Mesenchymal stem cell (in vitro differentiated cells and primary cell): Measurements from ENCODE around the gene SLC38A5.

Source experiments
- DNase-seq: peaks from one replicate; pipeline ENCODE4 v3.0.0-alpha.2; 2013
- H2AFZ ChIP-seq: one replicate; pipeline ENCODE4 v1.6.1; 2013; ENCODE audit warnings: low read depth, mild to moderate bottlenecking, control low read depth, inconsistent platforms, low read length, moderate library complexity
- H2AK5ac ChIP-seq: 2 replicates; pipeline ENCODE4 v1.6.1; 2013; ENCODE audit warnings: low read length, moderate library complexity, mild to moderate bottlenecking, inconsistent platforms; ENCODE audit not compliant: severe bottlenecking
- H2BK120ac ChIP-seq: one replicate; pipeline ENCODE4 v1.6.1; 2013; ENCODE audit warnings: low read depth, mild to moderate bottlenecking, inconsistent platforms, low read length, moderate library complexity
- H2BK12ac ChIP-seq, 2 experiments: one replicate each; pipeline ENCODE4 v1.6.1; 2013; ENCODE audit warnings: inconsistent platforms in 2 of 2, low read length in 2 of 2, mild to moderate bottlenecking in 2 of 2, moderate library complexity in 2 of 2, control low read depth in 1 of 2
- H2BK15ac ChIP-seq: one replicate; pipeline ENCODE4 v1.6.1; 2013; ENCODE audit warnings: mild to moderate bottlenecking, low read depth, inconsistent platforms; ENCODE audit not compliant: poor library complexity, severe bottlenecking
- H2BK5ac ChIP-seq: 2 replicates; pipeline ENCODE4 v1.6.1; 2013; ENCODE audit warnings: low read depth, mild to moderate bottlenecking, low read length, control low read depth, inconsistent platforms; ENCODE audit not compliant: poor library complexity, severe bottlenecking
- H3K14ac ChIP-seq, 2 experiments: one replicate each; pipeline ENCODE4 v1.6.1; 2013; ENCODE audit warnings: inconsistent platforms in 2 of 2, low read length in 2 of 2, control low read depth in 1 of 2, mild to moderate bottlenecking in 1 of 2, moderate library complexity in 1 of 2
- H3K18ac ChIP-seq, 2 experiments: one replicate each; pipeline ENCODE4 v1.6.1; 2013; ENCODE audit warnings: inconsistent platforms in 2 of 2, low read length in 2 of 2, control low read depth in 1 of 2, low read depth in 1 of 2, mild to moderate bottlenecking in 1 of 2
- H3K23ac ChIP-seq, 2 experiments: one replicate each; pipeline ENCODE4 v1.6.1; 2013; ENCODE audit warnings: inconsistent platforms in 2 of 2, low read length in 2 of 2, mild to moderate bottlenecking in 2 of 2, moderate library complexity in 2 of 2, control low read depth in 1 of 2
- H3K27ac ChIP-seq: 2 replicates; pipeline ENCODE4 v1.5.1; 2013; ENCODE audit warnings: mild to moderate bottlenecking, moderate library complexity, low read length, control low read depth, inconsistent platforms; ENCODE audit not compliant: poor library complexity, severe bottlenecking
- H3K27me3 ChIP-seq, 2 experiments: 2 replicates each; pipeline versions ENCODE4 v1.6.1 to v1.7.0; 2013; ENCODE audit warnings: low read length in 2 of 2, mild to moderate bottlenecking in 2 of 2, moderate library complexity in 2 of 2, control low read depth in 1 of 2, inconsistent platforms in 1 of 2; ENCODE audit not compliant: control insufficient read depth in 1 of 2, insufficient read depth in 1 of 2
- H3K36me3 ChIP-seq, 2 experiments: 2 replicates each; pipeline versions ENCODE4 v1.6.1 to v1.7.0; 2013; ENCODE audit warnings: low read length in 2 of 2, control low read depth in 1 of 2, inconsistent platforms in 1 of 2, low read depth in 1 of 2, mild to moderate bottlenecking in 1 of 2; ENCODE audit not compliant: insufficient read depth in 2 of 2, control insufficient read depth in 1 of 2
- H3K4ac ChIP-seq, 2 experiments: one replicate each; pipeline ENCODE4 v1.6.1; 2013; ENCODE audit warnings: inconsistent platforms in 2 of 2, low read length in 2 of 2, mild to moderate bottlenecking in 2 of 2, moderate library complexity in 2 of 2, control low read depth in 1 of 2, low read depth in 1 of 2
- H3K4me1 ChIP-seq: 2 replicates; pipeline ENCODE4 v1.6.1; 2013; ENCODE audit warnings: low read depth, low read length, control low read depth; ENCODE audit not compliant: control insufficient read depth, insufficient read depth
- H3K4me2 ChIP-seq: 2 replicates; pipeline ENCODE4 v1.6.1; 2013; ENCODE audit warnings: low read length, mild to moderate bottlenecking, inconsistent platforms; ENCODE audit not compliant: poor library complexity, severe bottlenecking
- H3K4me3 ChIP-seq, 2 experiments: 2 replicates each; pipeline versions ENCODE4 v1.5.1 to v1.7.0; 2013; ENCODE audit warnings: low read length in 2 of 2, mild to moderate bottlenecking in 2 of 2, control low read depth in 1 of 2, low read depth in 1 of 2; ENCODE audit not compliant: insufficient read depth in 1 of 2
- H3K79me1 ChIP-seq: replicated peaks from 2 replicates; pipeline ENCODE4 v1.6.1; 2013; ENCODE audit warnings: mild to moderate bottlenecking, control low read depth, low read length, inconsistent platforms; ENCODE audit not compliant: poor library complexity, severe bottlenecking
- H3K9ac ChIP-seq: 2 replicates; pipeline ENCODE4 v1.7.0; 2013; ENCODE audit warnings: mild to moderate bottlenecking, low read length, moderate library complexity
- H3K9me3 ChIP-seq: 2 replicates; pipeline ENCODE4 v1.7.0; 2013; ENCODE audit warnings: mild to moderate bottlenecking, low read length; ENCODE audit not compliant: control insufficient read depth
- H4K8ac ChIP-seq: one replicate; pipeline ENCODE4 v1.6.1; 2013; ENCODE audit warnings: inconsistent platforms, mild to moderate bottlenecking, low read length, moderate library complexity
- H4K91ac ChIP-seq: one replicate; pipeline ENCODE4 v1.6.1; 2013; ENCODE audit warnings: mild to moderate bottlenecking, low read length, inconsistent platforms
- WGBS: methylation state at CpG from one replicate; pipeline ENCODE4 v1.1.7; 2013; ENCODE audit warnings: mixed read lengths; 5-methylcytosine and 5-hydroxymethylcytosine counted together

SLC38A5 gene

GRCh38 chrX:48476919-48477318 lies 6.9 kb upstream of the SLC38A5 start:
- no peak overlapping the region for H3K18ac ChIP-seq
- H3K27me3 ChIP-seq, result no peaks in the 10 kb centered on the region
- peaks cover 18 to 25% of the 10 kb centered on the region in 2 experiments for H3K36me3 ChIP-seq
- peak overlapping the region; percentile 66 for H3K4me2 ChIP-seq
- no peak overlapping the region for H3K14ac ChIP-seq
- DNase-seq, result no peak
- H3K23ac ChIP-seq, result no peak overlapping the region
- H3K4me1 ChIP-seq, result peaks cover 24% of the 10 kb centered on the region
- H2BK120ac ChIP-seq, result no peak overlapping the region
- 51% methylated on average over 4 of the region's 4 CpGs for whole genome bisulfite sequencing
- H4K8ac ChIP-seq, result no peak overlapping the region
- no peak overlapping the region for H2AFZ ChIP-seq
- no peak overlapping the region for H2BK12ac ChIP-seq
- H4K91ac ChIP-seq, result peak overlapping the region; percentile 27
- H3K9me3 ChIP-seq, result no peaks in the 10 kb centered on the region
- no peak overlapping the region for H2BK5ac ChIP-seq
- peaks cover 5% of the 10 kb centered on the region for H3K79me1 ChIP-seq
- H3K4me3 ChIP-seq, result peak overlapping the region in 1 of 2 experiments; percentile 85
- H3K27ac ChIP-seq, result no peak overlapping the region
- H3K9ac ChIP-seq, result peak overlapping the region; percentile 93
- no peak overlapping the region for H3K4ac ChIP-seq
- H2BK15ac ChIP-seq, result no peak overlapping the region
- H2AK5ac ChIP-seq, result no peak overlapping the region

GRCh38 chrX:48475774-48476577 lies 5.9 kb upstream of the SLC38A5 start, which contains the start of gene FTSJ1:
Gene FTSJ1, plus strand, starts transcription at chrX:48476199. Its CDS starts 1,849 bp downstream, at chrX:48478048.
- no peak within 1 kb of the TSS for H2BK12ac ChIP-seq
- H3K14ac ChIP-seq, result peak within 1 kb of the TSS in 1 of 2 experiments; percentile 3
- no peak within 1 kb of the TSS for H3K23ac ChIP-seq
- WGBS, result under 1% methylated on average over 74 of the region's 75 CpGs
- peaks cover 10 to 15% of the 10 kb centered on the region in 2 experiments for H3K36me3 ChIP-seq
- peak within 1 kb of the TSS; percentile 59 for H3K27ac ChIP-seq
- peak within 1 kb of the TSS; percentile 93 for H3K9ac ChIP-seq
- peak within 1 kb of the TSS; percentile 43 to 87 for H3K4ac ChIP-seq
- no peak within 1 kb of the TSS for H2BK5ac ChIP-seq
- no peaks in the 10 kb centered on the region for H3K9me3 ChIP-seq
- peak within 1 kb of the TSS; percentile 80 for H4K91ac ChIP-seq
- H2BK120ac ChIP-seq, result no peak within 1 kb of the TSS
- peak; percentile 95 for DNase-seq
- no peaks in the 10 kb centered on the region for H3K27me3 ChIP-seq
- H4K8ac ChIP-seq, result peak within 1 kb of the TSS; percentile 90
- peak within 1 kb of the TSS; percentile 79 to 85 for H3K4me3 ChIP-seq
- peaks cover 24% of the 10 kb centered on the region for H3K4me1 ChIP-seq
- peaks cover 3% of the 10 kb centered on the region for H3K79me1 ChIP-seq
- H2AK5ac ChIP-seq, result no peak within 1 kb of the TSS
- peak within 1 kb of the TSS; percentile 66 for H3K4me2 ChIP-seq
- H3K18ac ChIP-seq, result peak within 1 kb of the TSS; percentile 76 to 79
- H2AFZ ChIP-seq, result peak within 1 kb of the TSS; percentile 62
- no peak within 1 kb of the TSS for H2BK15ac ChIP-seq

- Histone ChIP-seq H3K9me3 (no peaks in the 10 kb centered on the region), H3K79me1 (peaks cover under 1% of the 10 kb centered on the region), H4K91ac (no peak overlapping the region), H3K9ac (peak overlapping the region; percentile 93), H2BK120ac (no peak overlapping the region), H3K4me3 (peak overlapping the region in 1 of 2 experiments; percentile 85), H3K27ac (peak overlapping the region; percentile 59), H2BK5ac (no peak overlapping the region), H3K4ac (no peak overlapping the region), H2BK15ac (no peak overlapping the region), H3K18ac (no peak overlapping the region), H4K8ac (no peak overlapping the region), H2BK12ac (no peak overlapping the region), H3K27me3 (peaks cover 0 to 4% of the 10 kb centered on the region in 2 experiments), H3K4me2 (peak overlapping the region; percentile 44), H2AK5ac (no peak overlapping the region), H3K4me1 (peaks cover 24% of the 10 kb centered on the region), H3K14ac (no peak overlapping the region), H3K36me3 (peaks cover 10 to 11% of the 10 kb centered on the region in 2 experiments), H2AFZ (no peak overlapping the region), H3K23ac (no peak overlapping the region)
- no peak for DNase-seq
- 57% methylated on average over 1 of the region's 5 CpGs for WGBS
Observed at GRCh38 chrX:48475296-48475695, 5.2 kb upstream of the SLC38A5 start.

- H4K8ac ChIP-seq, result no peak overlapping the region
- no peak overlapping the region for H2BK12ac ChIP-seq
- H3K4ac ChIP-seq, result no peak overlapping the region
- H3K79me1 ChIP-seq, result no peaks in the 10 kb centered on the region
- H3K4me2 ChIP-seq, result no peak overlapping the region
- no peak overlapping the region for H3K18ac ChIP-seq
- no peak overlapping the region for H3K9ac ChIP-seq
- no peak overlapping the region for H2BK15ac ChIP-seq
- no peak overlapping the region for H2AFZ ChIP-seq
- H2BK120ac ChIP-seq, result no peak overlapping the region
- H4K91ac ChIP-seq, result no peak overlapping the region
- H3K14ac ChIP-seq, result no peak overlapping the region
- no peak overlapping the region for H3K23ac ChIP-seq
- peak overlapping the region in 1 of 2 experiments; percentile 45 for H3K4me3 ChIP-seq
- peaks cover 0 to 10% of the 10 kb centered on the region in 2 experiments for H3K27me3 ChIP-seq
- H2BK5ac ChIP-seq, result no peak overlapping the region
- 85% methylated on average over 6 of the region's 6 CpGs for WGBS
- no peak for DNase-seq
- no peak overlapping the region for H2AK5ac ChIP-seq
- H3K9me3 ChIP-seq, result no peaks in the 10 kb centered on the region
- no peak overlapping the region for H3K27ac ChIP-seq
- peaks cover 24% of the 10 kb centered on the region for H3K4me1 ChIP-seq
- peaks cover 8 to 10% of the 10 kb centered on the region in 2 experiments for H3K36me3 ChIP-seq
Observed at GRCh38 chrX:48474581-48474980, 4.5 kb upstream of the SLC38A5 start.
